Erythroblast (primary cell): Measurements from ENCODE around the gene MMAB.

Experiments
- GATA1 ChIP-seq: IDR thresholded peaks from 2 replicates; pipeline ENCODE4 v1.6.1; 2011; ENCODE audit warnings: low read depth, mild to moderate bottlenecking, control low read depth, low read length, moderate library complexity
- POLR2A ChIP-seq: IDR thresholded peaks from 2 replicates; pipeline ENCODE4 v1.6.1; 2011; ENCODE audit warnings: mild to moderate bottlenecking, low read length

GRCh38 chr12:109597414-109597794 is 24.1 kb upstream of the MMAB start:
- TF ChIP-seq POLR2A (no peak), GATA1 (no peak)
